Endothelial cell of umbilical vein (primary cell): ENCODE data around the gene PLXND1. TPM values are rescaled to one million over a fixed set of nuclear protein-coding genes. Genes with fewer than 3 reads are reported as not detected.

ENCODE experiments used
- BruUV-seq: library from RNA; stranded (reverse); fragments of 400-500 nt; replicated peaks from 2 replicates; lab custom pipeline; 2021; lab: Mats Ljungman, UMichigan
- CTCF ChIA-PET: fragments of 300-600, 350-600 bp; sonication (Branson Sonifier 250); formaldehyde crosslinking; loops from one replicate; lab custom pipeline; 2021; ENCODE audit warnings: antibody characterized with exemption, inconsistent platforms; lab: Charles Lee
- POLR2A ChIA-PET: fragments of 300-600, 350-600 bp; sonication (Branson Sonifier 250); formaldehyde crosslinking; loops from one replicate; lab custom pipeline; 2021; ENCODE audit warnings: antibody characterized with exemption, inconsistent platforms; lab: Charles Lee
- DNase-seq: peaks from one replicate; pipeline ENCODE4 v3.0.0-alpha.2; 2011; ENCODE audit warnings: low read depth, low spot score
- FAIRE-seq: peaks from 2 replicates; lab custom pipeline; 2011; peaks lifted over from hg19 to GRCh38; lab: Jason Lieb, UNC
- H2AFZ ChIP-seq: 2 replicates; pipeline ENCODE4 v1.6.0; 2012; ENCODE audit warnings: low read depth, low read length, control low read depth, inconsistent platforms
- H3K27ac ChIP-seq: 2 replicates; pipeline ENCODE4 v1.5.1; 2011; ENCODE audit warnings: low read depth, mild to moderate bottlenecking, control low read depth, low read length, moderate library complexity; ENCODE audit not compliant: insufficient read depth
- H3K27me3 ChIP-seq, 2 experiments: 2 replicates each; pipeline versions ENCODE4 v1.6.0 to v1.6.1; 2011; ENCODE audit warnings: low read length in 2 of 2, mixed read lengths in 1 of 2; ENCODE audit not compliant: control insufficient read depth in 2 of 2, insufficient read depth in 2 of 2
- H3K36me3 ChIP-seq, 2 experiments: 2 replicates in 1 of 2; 3 replicates in 1 of 2; pipeline ENCODE4 v1.5.1; 2011; ENCODE audit warnings: low read length in 2 of 2, mild to moderate bottlenecking in 1 of 2, moderate library complexity in 1 of 2; ENCODE audit not compliant: control insufficient read depth in 2 of 2, insufficient read depth in 2 of 2; ENCODE audit errors: extremely low read depth in 1 of 2
- H3K4me1 ChIP-seq: 3 replicates; pipeline ENCODE4 v1.5.1; 2011; ENCODE audit warnings: mild to moderate bottlenecking, low read length; ENCODE audit not compliant: control insufficient read depth, insufficient read depth; ENCODE audit errors: extremely low read depth
- H3K4me2 ChIP-seq: 2 replicates; pipeline ENCODE4 v1.6.1; 2011; ENCODE audit warnings: low read length, control low read depth, mixed read lengths; ENCODE audit not compliant: insufficient read depth
- H3K4me3 ChIP-seq, 3 experiments: fragments of 200-600 bp in 1 of 3; sonication (generic), shearing (Covaris generic) in 1 of 3; replicated peaks in 1 of 3; 2 replicates each; pipeline ENCODE4 v1.5.1; 2011 to 2016; ENCODE audit warnings: control low read depth in 3 of 3, low read length in 3 of 3, mild to moderate bottlenecking in 2 of 3, inconsistent platforms in 1 of 3, low read depth in 1 of 3, moderate library complexity in 1 of 3; ENCODE audit not compliant: insufficient read depth in 1 of 3
- H3K79me2 ChIP-seq: 2 replicates; pipeline ENCODE4 v1.6.0; 2012; ENCODE audit warnings: low read length, inconsistent platforms; ENCODE audit not compliant: control insufficient read depth, insufficient read depth
- H3K9ac ChIP-seq: replicated peaks from 2 replicates; pipeline ENCODE3; 2011; ENCODE audit warnings: low read length, control low read depth; ENCODE audit not compliant: insufficient read depth; ENCODE audit errors: extremely low read depth
- H3K9me1 ChIP-seq: replicated peaks from 3 replicates; pipeline ENCODE4 v1.6.0; 2011; ENCODE audit warnings: mild to moderate bottlenecking, low read length; ENCODE audit not compliant: control insufficient read depth, insufficient read depth; ENCODE audit errors: extremely low read depth
- H3K9me3 ChIP-seq: replicated peaks from 2 replicates; pipeline ENCODE4 v1.5.1; 2012; ENCODE audit warnings: low read length, inconsistent platforms; ENCODE audit not compliant: control insufficient read depth, insufficient read depth
- H4K20me1 ChIP-seq: replicated peaks from 2 replicates; pipeline ENCODE3; 2011; ENCODE audit warnings: mild to moderate bottlenecking, low read length; ENCODE audit not compliant: control insufficient read depth, insufficient read depth; ENCODE audit errors: extremely low read depth
- CTCF ChIP-seq, 2 donors: IDR thresholded peaks; 1 replicate in 1 of 2; 2 replicates in 1 of 2; pipeline ENCODE4 v1.5.1; 2011; ENCODE audit warnings: low read length in 2 of 2, mild to moderate bottlenecking in 2 of 2, moderate library complexity in 2 of 2, control low read depth in 1 of 2, inconsistent platforms in 1 of 2, low read depth in 1 of 2; ENCODE audit not compliant: insufficient read depth in 1 of 2; ENCODE audit errors: extremely low read depth in 1 of 2
- EZH2 ChIP-seq: IDR thresholded peaks from 2 replicates; pipeline ENCODE4 v1.6.1; 2012; ENCODE audit warnings: borderline replicate concordance, low read depth, mild to moderate bottlenecking, moderate library complexity, low read length, inconsistent platforms; ENCODE audit not compliant: severe bottlenecking
- FOS ChIP-seq: IDR thresholded peaks from 2 replicates; pipeline ENCODE4 v1.6.1; 2011; ENCODE audit warnings: mild to moderate bottlenecking, low read length, moderate library complexity, borderline replicate concordance; ENCODE audit not compliant: insufficient read depth
- GATA2 ChIP-seq: IDR thresholded peaks from 2 replicates; pipeline ENCODE4 v1.7.0; 2011; ENCODE audit warnings: low read depth, mild to moderate bottlenecking, moderate library complexity, mixed read lengths, low read length; ENCODE audit not compliant: insufficient read length, insufficient read depth
- JUN ChIP-seq: IDR thresholded peaks from 2 replicates; pipeline ENCODE4 v1.6.1; 2011; ENCODE audit warnings: borderline replicate concordance, low read depth; ENCODE audit not compliant: insufficient read length, insufficient read depth
- MAX ChIP-seq: IDR thresholded peaks from 2 replicates; pipeline ENCODE4 v1.6.1; 2011; ENCODE audit not compliant: insufficient read depth, insufficient read length
- MYC ChIP-seq: IDR thresholded peaks from one replicate; pipeline ENCODE4 v1.6.1; 2011; ENCODE audit warnings: mild to moderate bottlenecking, low read depth, low read length
- POLR2A ChIP-seq: IDR thresholded peaks from 2 replicates; pipeline ENCODE4 v1.6.1; 2012; ENCODE audit warnings: low read depth, mild to moderate bottlenecking, control low read depth, low read length
- POLR2AphosphoS5 ChIP-seq: IDR thresholded peaks from 2 replicates; pipeline ENCODE4 v1.6.1; 2012; ENCODE audit warnings: low read depth, mild to moderate bottlenecking, control low read depth, low read length, moderate library complexity; ENCODE audit not compliant: insufficient read depth
- dilution Hi-C: fragments of 300-500 bp; cut with MboI; formaldehyde crosslinking; loops from one replicate; pipeline ENCODE4 v1.15.0; 2019; ENCODE audit warnings: low sequenced_read_pairs; ENCODE audit not compliant: extremely low pct_ligation_motif_present
- intact Hi-C: fragments of 100-400 bp; cut with micrococcal nuclease; formaldehyde crosslinking; loops from one replicate; pipeline ENCODE4 v1.10.0; 2022
- polyA plus RNA-seq, 4 experiments: library from polyadenylated mRNA; depleted of rRNA in 3 of 4; stranded (reverse) in 3 of 4; unstranded in 1 of 4; fragments of >200 nt; gene quantifications; 2 replicates each; pipeline versions ENCODE4 v1.2.1 to v1.2.3, GENCODE V29; 2011 to 2012; ENCODE audit warnings: missing spikeins in 1 of 4
- total RNA-seq: library from RNA; stranded (reverse); gene quantifications from 2 replicates; pipeline ENCODE4 v1.2.3, GENCODE V29; 2021

Gene PLXND1
- total and polyA plus RNA-seq, 2 donors (not counting 3 experiments of a cell fraction or from before 2014, with no cell fraction given) = 300 to 834 TPM

- H3K9me1 ChIP-seq = no peaks in the 10 kb centered on the region
- H3K4me1 ChIP-seq = no peaks in the 10 kb centered on the region
- DNase-seq (no peak), FAIRE-seq (no peak)
- CTCF ChIA-PET = no interaction called here
- no TSS peak for BruUV-seq
- peaks cover 0 to 17% of the 10 kb centered on the region in 2 experiments for H3K36me3 ChIP-seq
- dilution Hi-C loops (no loop called here), intact Hi-C loops (no loop called here)
- no peaks in the 10 kb centered on the region for H4K20me1 ChIP-seq
- H3K27ac ChIP-seq = no peak overlapping the region
- H3K9ac ChIP-seq = no peak overlapping the region
- no peaks in the 10 kb centered on the region for H3K79me2 ChIP-seq
- no peak for TF ChIP-seq JUN
- TF ChIP-seq MAX = no peak
- no peak for TF ChIP-seq FOS
- POLR2A ChIA-PET = no interaction called here
- no peak overlapping the region for H3K4me2 ChIP-seq
- H3K4me3 ChIP-seq = no peak overlapping the region
- H3K27me3 ChIP-seq = no peaks in the 10 kb centered on the region
- no peaks in the 10 kb centered on the region for H3K9me3 ChIP-seq
- H2AFZ ChIP-seq = no peak overlapping the region
Observed at GRCh38 chr3:129514110-129514509, 92.4 kb downstream of the PLXND1 start.

GRCh38 chr3:129513705-129514104 is 92.8 kb downstream of the PLXND1 start:
- Histone ChIP-seq H3K36me3 (peaks cover 0 to 17% of the 10 kb centered on the region in 2 experiments), H3K9me1 (no peaks in the 10 kb centered on the region), H3K9me3 (no peaks in the 10 kb centered on the region), H2AFZ (no peak overlapping the region), H3K9ac (no peak overlapping the region), H4K20me1 (no peaks in the 10 kb centered on the region), H3K27me3 (no peaks in the 10 kb centered on the region), H3K79me2 (no peaks in the 10 kb centered on the region), H3K4me1 (no peaks in the 10 kb centered on the region), H3K4me2 (no peak overlapping the region), H3K4me3 (no peak overlapping the region), H3K27ac (no peak overlapping the region)
- DNase-seq (no peak), FAIRE-seq (no peak)
- ChIA-PET CTCF (no interaction called here), POLR2A (no interaction called here)
- dilution Hi-C loops (no loop called here), intact Hi-C loops (no loop called here)
- TF ChIP-seq EZH2 (no peak), POLR2AphosphoS5 (no peak), JUN (no peak), GATA2 (no peak), FOS (no peak), CTCF (IDR thresholded peaks at IDR 0.05; ENCODE audit: extremely low read depth in 1 of 2, insufficient read depth in 1 of 2, low read depth in 1 of 2, low read length in 2 of 2) (no peak), POLR2A (no peak), MAX (no peak), MYC (no peak)
- BruUV-seq = no TSS peak
